ENCODE data around the gene NDST4.

DNA sequence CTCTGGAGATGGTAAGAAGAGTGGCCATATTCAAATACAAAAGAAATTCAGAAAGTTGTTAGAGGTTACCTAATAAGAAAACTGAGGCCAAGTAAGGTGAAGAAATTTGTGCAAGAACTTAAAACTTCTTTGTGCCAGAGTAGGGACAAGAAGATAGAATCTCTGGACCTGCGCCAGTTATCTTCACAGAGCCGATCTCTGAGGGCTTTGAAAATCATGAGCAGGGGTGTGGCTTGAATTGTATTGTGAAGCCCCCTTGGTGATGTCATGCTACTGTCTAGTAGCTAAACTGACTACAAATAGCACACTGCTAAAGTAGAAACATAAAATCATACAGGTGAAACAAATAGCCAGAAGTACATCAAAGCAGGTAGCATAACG lies 330.2 kb downstream of the NDST4 start:
- TF ChIP-seq, protein P1, sequence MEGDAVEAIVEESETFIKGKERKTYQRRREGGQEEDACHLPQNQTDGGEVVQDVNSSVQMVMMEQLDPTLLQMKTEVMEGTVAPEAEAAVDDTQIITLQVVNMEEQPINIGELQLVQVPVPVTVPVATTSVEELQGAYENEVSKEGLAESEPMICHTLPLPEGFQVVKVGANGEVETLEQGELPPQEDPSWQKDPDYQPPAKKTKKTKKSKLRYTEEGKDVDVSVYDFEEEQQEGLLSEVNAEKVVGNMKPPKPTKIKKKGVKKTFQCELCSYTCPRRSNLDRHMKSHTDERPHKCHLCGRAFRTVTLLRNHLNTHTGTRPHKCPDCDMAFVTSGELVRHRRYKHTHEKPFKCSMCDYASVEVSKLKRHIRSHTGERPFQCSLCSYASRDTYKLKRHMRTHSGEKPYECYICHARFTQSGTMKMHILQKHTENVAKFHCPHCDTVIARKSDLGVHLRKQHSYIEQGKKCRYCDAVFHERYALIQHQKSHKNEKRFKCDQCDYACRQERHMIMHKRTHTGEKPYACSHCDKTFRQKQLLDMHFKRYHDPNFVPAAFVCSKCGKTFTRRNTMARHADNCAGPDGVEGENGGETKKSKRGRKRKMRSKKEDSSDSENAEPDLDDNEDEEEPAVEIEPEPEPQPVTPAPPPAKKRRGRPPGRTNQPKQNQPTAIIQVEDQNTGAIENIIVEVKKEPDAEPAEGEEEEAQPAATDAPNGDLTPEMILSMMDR (IDR thresholded peaks at IDR 0.05), result no peak
- no peak for TF ChIP-seq POLR2A (IDR thresholded peaks at IDR 0.05)

All from thyroid gland (tissue), 4 donors.